ENCODE data around the gene HSPE1. TPM values are rescaled to one million over a fixed set of nuclear protein-coding genes. Genes with fewer than 3 reads are reported as not detected.
A peak's percentile ranks its signal among the peaks of the same experiment; 100 is the strongest.
"Not testable (repeated sequence)": the region's sequence is repeated elsewhere in the genome, so short reads cannot be mapped to it uniquely, and the experiment has no call there.

HSPE1 gene
- 100 to 1,000 TPM in 5 of 6 experiments, 10 to 100 TPM in 1; 96.3 to 149 (median 114) TPM for total RNA-seq (2021; fragmentation: NEBNext Ultra II Directional; extraction: Animal tissue kit (Norgen Biotek cat#: 25700))
- long read RNA-seq, transcript HSPE1-201 (4 exons, 950 nt), result major isoform, 243 of 255 reads
- long read RNA-seq, partial matches to known transcripts, result 4 of 255 reads
- long read RNA-seq, other reads (novel, unspliced or antisense), result 6 of 255 reads

GRCh38 chr2:197499594-197500502 lies at the start of gene HSPE1, which contains the start of gene HSPD1:
TSS of gene HSPE1 (plus strand) at chr2:197500379. CDS start at chr2:197500437, 58 bp downstream.
TSS of gene HSPD1 (minus strand) at chr2:197499840. CDS start at chr2:197498848, 992 bp downstream.
- TF ChIP-seq, protein P1, sequence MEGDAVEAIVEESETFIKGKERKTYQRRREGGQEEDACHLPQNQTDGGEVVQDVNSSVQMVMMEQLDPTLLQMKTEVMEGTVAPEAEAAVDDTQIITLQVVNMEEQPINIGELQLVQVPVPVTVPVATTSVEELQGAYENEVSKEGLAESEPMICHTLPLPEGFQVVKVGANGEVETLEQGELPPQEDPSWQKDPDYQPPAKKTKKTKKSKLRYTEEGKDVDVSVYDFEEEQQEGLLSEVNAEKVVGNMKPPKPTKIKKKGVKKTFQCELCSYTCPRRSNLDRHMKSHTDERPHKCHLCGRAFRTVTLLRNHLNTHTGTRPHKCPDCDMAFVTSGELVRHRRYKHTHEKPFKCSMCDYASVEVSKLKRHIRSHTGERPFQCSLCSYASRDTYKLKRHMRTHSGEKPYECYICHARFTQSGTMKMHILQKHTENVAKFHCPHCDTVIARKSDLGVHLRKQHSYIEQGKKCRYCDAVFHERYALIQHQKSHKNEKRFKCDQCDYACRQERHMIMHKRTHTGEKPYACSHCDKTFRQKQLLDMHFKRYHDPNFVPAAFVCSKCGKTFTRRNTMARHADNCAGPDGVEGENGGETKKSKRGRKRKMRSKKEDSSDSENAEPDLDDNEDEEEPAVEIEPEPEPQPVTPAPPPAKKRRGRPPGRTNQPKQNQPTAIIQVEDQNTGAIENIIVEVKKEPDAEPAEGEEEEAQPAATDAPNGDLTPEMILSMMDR (IDR thresholded peaks at IDR 0.05), result no peak
- Mint-ChIP-seq H3K4me1 (ENCODE audit: low read depth) (peaks cover 49% of the 10 kb centered on the region), H3K27me3 (ENCODE audit: insufficient read depth) (peaks cover 5% of the 10 kb centered on the region; the same call in 1 of the 2 replicates), H3K4me3 (peak within 1 kb of the TSS; percentile 95), H3K36me3 (ENCODE audit: low read depth) (peaks cover 57% of the 10 kb centered on the region), H3K27ac (peak within 1 kb of the TSS; percentile 93), H3K9me3 (no peaks in the 10 kb centered on the region)
- DNase-seq, result peak; percentile 99

DNA sequence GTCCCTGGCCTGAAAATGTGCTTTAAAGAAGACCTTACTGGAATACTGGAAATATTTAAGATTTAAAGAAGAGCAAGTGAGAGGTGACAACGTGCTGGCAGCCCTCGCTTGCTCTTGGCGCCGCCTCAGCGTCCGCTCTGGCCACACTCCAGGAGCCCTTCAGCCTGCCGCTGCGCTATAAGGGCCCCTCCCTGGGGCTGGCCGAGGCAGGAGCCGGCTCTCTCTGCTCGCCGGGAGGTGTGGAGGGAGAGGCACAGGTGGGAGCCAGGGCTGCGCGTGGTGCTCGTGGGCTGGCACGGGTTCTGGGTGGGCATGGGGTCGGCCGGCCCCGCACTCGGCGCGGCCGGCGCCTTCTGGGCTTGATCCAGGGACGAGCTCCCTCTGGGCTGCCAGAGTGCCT lies 49.7 kb upstream of the HSPE1 start:
- H3K9me3 Mint-ChIP-seq, result no peaks in the 10 kb centered on the region
- H3K4me1 Mint-ChIP-seq (ENCODE audit: low read depth), result peaks cover 33% of the 10 kb centered on the region
- H3K27ac Mint-ChIP-seq, result no peak overlapping the region
- TF ChIP-seq, protein P1 (IDR thresholded peaks at IDR 0.05), result no peak
- no peak for DNase-seq
- no peak overlapping the region for H3K4me3 Mint-ChIP-seq
- peaks cover 4% of the 10 kb centered on the region for H3K27me3 Mint-ChIP-seq (ENCODE audit: insufficient read depth)
- H3K36me3 Mint-ChIP-seq (ENCODE audit: low read depth), result peaks cover 16% of the 10 kb centered on the region; the same call in 1 of the 2 replicates

- H3K27ac Mint-ChIP-seq, result peak overlapping the region; percentile 28; the same call in 1 of the 2 replicates
- not testable (repeated sequence) for H3K27me3 Mint-ChIP-seq (ENCODE audit: insufficient read depth); DNase-seq; H3K4me3 Mint-ChIP-seq; H3K9me3 Mint-ChIP-seq
- H3K4me1 Mint-ChIP-seq (ENCODE audit: low read depth), result peaks cover 33% of the 10 kb centered on the region
- H3K36me3 Mint-ChIP-seq (ENCODE audit: low read depth), result peaks cover 20% of the 10 kb centered on the region; the same call in 1 of the 2 replicates
Observed at GRCh38 chr2:197450935-197451358, 49.2 kb upstream of the HSPE1 start.

DNA sequence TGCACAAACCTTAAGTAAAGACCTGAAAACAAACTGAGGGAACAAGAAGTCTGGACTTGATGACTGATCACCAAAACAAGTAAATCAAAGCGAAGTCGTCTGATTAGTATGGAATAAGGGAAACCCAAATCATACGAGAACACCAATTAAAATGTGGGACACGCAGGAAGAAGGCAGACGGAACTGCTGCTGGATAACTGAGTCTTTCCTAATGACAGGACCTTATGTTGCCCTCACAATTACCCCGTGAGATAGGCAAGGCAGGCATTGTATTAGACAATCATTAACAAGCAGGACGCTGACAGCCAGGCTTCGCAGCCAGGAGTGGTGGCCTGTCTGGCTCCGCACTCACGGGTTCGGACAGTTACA lies 47.4 kb upstream of the HSPE1 start:
- peak overlapping the region; percentile 100 for H3K27ac Mint-ChIP-seq
- DNase-seq, result no peak
- peaks cover 4% of the 10 kb centered on the region for H3K27me3 Mint-ChIP-seq (ENCODE audit: insufficient read depth)
- H3K4me1 Mint-ChIP-seq (ENCODE audit: low read depth), result peaks cover 31% of the 10 kb centered on the region
- peak overlapping the region; percentile 96 for H3K4me3 Mint-ChIP-seq
- TF ChIP-seq, protein P1 (IDR thresholded peaks at IDR 0.05), result no peak
- peaks cover 20% of the 10 kb centered on the region; the same call in 1 of the 2 replicates for H3K36me3 Mint-ChIP-seq (ENCODE audit: low read depth)
- H3K9me3 Mint-ChIP-seq, result no peaks in the 10 kb centered on the region

- peaks cover 4% of the 10 kb centered on the region for H3K27me3 Mint-ChIP-seq (ENCODE audit: insufficient read depth)
- H3K27ac Mint-ChIP-seq, result peak within 1 kb of the TSS; percentile 100
Observed at GRCh38 chr2:197453123-197453913, 46.9 kb upstream of the HSPE1 start, which contains the start of gene COQ10B. TSS of gene COQ10B (plus strand) at chr2:197453552. CDS start at chr2:197453561, 9 bp downstream.

More at GRCh38 chr2:197453123-197453913, 46.9 kb upstream of the HSPE1 start, which contains the start of gene COQ10B:
- H3K4me3 Mint-ChIP-seq, result peak within 1 kb of the TSS; percentile 96
- H3K9me3 Mint-ChIP-seq, result no peaks in the 10 kb centered on the region
- H3K4me1 Mint-ChIP-seq (ENCODE audit: low read depth), result peaks cover 34% of the 10 kb centered on the region
- TF ChIP-seq, protein P1 (IDR thresholded peaks at IDR 0.05), result peak; percentile 62
- peak; percentile 100 for DNase-seq
- peaks cover 20% of the 10 kb centered on the region; the same call in 1 of the 2 replicates for H3K36me3 Mint-ChIP-seq (ENCODE audit: low read depth)
